ENCODE measurements around the gene SPAG6.
A peak's percentile ranks its signal among the peaks of the same experiment; 100 is the strongest.

SPAG6 gene

DNA sequence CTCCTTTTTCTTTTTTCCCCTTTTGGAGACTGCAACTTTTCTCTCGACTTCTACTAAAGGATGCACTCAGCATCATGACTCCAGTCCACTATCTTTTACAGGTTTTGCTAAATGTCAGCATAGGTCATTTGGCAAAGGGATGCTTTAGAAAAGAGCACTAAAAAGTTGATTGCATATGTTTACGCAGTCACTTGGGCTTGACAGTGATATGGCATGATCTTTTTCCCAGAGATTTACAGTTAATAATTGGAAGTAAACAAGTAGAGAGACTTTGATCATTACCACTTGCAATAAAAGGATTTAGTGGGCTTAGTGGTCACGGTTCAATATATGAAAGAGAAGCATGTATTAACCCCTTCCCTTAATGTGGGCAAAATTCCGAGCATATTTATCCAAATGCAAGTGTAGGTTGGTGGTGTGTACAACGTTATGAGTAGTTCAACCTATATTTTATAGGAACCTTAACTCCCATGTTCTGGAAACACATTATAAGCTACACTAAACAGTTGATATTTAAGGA lies 22.6 kb upstream of the SPAG6 start:
- no peak for DNase-seq

DNA sequence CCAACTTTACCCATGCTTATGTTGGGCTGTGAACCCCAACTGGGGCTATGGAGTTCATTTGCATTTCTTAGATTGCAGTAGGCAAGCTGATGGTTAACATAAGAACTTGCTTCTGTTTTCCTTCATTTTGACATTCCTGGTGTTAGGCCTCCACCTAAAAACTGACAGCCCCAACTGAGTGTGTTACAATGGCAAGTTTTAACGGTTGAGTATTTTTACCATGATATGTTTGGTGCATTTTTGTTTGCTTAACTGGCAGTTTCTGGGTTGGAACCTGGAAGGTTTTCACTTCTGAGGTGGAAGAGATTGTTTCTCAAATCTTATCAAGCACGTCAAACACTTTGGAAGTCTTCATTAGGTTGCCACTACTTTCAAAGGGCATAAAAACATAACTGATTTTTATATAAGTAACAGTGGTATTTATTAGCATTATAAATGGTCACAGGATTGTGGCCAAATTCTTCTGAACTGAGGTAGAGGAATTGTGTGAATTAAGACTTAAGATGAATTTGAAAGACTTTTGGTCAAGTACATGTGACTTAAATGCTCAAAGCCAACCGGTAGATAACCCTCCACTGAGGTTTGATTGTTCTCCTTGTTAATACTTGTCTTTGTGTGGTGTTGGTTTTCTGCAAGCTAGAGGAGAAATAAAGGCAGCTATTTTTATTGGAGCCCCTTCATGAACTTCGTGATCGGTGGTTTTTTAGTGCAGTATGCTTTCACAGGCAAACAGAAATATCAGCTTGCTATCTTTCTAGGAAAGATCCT lies 21.6 kb upstream of the SPAG6 start:
- DNase-seq = no peak

DNA sequence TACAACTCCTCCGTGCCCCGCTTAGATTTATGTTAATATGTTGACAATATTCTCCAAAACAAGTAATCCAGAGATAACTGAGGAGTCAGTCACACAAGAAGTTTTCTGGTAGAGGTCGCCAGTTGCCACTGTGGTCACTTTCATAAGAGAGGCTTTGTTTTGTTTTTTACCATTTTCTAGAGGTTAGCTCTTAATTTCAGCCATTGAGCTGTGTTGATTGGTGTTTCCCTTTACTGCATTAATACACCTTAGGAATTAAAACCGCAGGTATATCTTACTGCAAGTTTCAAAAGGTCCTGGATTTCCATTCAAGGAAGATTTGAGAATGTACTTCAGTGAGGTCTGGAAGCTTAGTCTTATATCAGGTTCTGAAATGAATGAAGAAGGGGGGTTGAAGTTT lies 20.9 kb upstream of the SPAG6 start:
- no peak for DNase-seq

DNA sequence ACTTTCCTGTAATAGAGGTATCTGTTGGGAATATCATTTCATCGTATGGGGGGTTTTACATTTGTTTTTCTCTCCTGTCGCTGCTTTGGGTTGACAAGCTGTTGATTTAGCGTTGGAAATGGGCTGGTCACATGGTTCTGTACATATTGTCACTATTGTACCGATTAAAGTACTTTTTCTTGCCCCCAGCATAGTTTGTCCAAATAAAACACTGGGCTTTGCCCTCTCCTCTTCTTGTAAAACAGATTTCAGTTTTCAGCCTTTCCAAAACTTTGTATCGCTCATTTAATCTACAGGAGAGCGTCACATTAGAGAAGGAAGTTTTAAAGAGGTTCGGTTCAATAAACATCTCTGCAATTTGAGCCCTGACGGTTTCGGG lies 20.4 kb upstream of the SPAG6 start:
- no peak for DNase-seq

DNA sequence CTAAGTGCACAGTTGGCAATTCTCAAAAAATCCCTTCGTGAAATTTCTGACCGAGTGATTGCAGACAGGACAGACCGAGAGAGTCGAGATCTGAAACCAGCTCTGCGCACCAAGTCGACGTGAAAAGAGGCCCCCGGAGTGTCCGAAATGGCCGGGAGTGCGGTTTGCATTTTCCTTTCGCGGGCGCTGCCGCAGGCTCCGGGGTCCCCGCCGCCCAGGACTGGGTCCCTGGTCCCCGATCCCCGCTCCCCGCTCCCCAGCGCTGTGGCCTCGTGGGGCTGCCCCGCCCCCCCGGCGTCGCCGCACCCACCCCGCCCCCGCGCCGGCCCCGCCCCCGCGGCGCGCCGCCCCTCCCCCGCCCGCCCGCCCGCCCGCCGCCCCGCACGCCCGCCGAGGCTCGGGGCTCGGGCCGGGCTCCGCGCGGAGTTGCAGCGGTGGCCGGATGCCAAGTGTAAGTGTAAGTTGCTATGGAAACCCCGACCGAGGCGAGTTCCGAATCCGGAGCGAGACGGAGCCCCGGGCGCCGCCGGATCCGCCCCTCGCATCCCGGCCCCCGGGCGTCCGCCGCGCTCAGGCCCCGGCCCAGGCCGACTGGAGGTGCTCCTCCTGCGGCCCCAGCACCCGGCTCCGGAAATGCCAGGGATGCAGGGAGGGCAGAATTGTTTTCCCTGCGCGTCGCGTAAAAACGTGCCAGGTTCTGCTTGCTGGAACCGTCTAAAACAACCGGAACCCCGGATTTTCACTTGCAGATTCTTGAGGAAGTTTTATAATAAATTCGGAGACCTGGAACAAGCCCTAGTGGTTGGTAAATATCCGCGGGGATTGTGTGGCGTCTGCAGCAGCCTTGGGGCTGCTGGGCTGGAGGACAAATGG lies 19.8 kb upstream of the SPAG6 start:
- DNase-seq = peak in 8 of 14 donors; percentile 10 to 65 (median 56)

DNA sequence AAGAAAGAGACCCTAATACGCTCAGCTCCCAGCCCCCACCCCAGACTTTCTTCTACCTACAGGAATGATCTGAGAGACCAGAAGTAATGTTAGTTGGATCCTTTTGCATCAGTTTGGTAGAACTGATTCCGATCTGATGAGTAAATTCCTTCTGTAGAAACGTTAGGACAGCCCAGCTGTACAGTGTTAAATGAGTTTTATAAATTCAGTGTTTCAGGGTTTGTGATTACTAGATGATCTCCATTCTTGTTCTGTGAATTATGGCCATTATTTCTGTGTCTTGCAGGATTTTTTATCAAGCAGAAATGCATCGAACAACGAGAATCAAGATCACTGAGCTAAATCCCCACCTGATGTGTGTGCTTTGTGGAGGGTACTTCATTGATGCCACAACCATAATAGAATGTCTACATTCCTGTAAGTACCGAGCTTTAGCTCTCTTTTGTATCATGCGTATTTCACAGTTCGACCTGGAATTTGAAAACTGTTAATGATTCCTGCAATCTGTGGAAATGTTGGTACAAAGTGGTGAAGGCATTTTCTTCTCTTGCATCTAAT lies 19.1 kb upstream of the SPAG6 start:
- DNase-seq = no peak

DNA sequence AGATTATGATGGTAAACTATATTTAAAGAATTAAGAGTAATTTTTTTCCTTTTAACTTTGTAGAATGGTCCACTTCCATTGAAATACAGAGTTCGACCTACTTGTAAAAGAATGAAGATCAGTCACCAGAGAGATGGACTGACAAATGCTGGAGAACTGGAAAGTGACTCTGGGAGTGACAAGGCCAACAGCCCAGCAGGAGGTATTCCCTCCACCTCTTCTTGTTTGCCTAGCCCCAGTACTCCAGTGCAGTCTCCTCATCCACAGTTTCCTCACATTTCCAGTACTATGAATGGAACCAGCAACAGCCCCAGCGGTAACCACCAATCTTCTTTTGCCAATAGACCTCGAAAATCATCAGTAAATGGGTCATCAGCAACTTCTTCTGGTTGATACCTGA lies 16.1 kb upstream of the SPAG6 start:
- no peak for DNase-seq

DNA sequence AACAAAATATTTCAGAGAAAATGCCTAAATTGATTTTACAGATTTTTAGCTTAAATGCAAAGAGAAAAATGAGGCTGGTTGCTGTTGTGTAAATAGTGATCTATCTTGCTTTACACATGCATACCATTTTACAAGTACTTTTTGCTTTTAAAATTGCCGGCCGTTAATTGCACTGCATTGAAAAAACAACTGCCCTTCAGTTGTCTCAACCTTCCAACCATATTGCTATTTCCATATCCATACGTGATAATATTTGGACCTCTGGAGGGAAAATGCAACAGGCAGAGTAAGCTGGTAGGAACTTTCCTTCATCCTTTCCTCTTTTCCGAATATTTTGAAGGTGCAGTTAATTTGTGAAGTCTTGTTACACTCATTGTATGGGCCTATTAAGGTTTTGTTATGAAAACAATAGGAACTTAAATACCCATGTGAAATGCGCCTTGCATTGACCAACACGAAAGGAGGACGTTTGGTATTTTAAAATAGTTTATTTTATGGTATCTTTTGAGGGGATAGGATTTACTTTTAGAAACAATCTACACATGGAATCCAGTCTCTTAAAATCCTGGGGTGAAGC lies 13.1 kb upstream of the SPAG6 start:
- DNase-seq = no peak

DNA sequence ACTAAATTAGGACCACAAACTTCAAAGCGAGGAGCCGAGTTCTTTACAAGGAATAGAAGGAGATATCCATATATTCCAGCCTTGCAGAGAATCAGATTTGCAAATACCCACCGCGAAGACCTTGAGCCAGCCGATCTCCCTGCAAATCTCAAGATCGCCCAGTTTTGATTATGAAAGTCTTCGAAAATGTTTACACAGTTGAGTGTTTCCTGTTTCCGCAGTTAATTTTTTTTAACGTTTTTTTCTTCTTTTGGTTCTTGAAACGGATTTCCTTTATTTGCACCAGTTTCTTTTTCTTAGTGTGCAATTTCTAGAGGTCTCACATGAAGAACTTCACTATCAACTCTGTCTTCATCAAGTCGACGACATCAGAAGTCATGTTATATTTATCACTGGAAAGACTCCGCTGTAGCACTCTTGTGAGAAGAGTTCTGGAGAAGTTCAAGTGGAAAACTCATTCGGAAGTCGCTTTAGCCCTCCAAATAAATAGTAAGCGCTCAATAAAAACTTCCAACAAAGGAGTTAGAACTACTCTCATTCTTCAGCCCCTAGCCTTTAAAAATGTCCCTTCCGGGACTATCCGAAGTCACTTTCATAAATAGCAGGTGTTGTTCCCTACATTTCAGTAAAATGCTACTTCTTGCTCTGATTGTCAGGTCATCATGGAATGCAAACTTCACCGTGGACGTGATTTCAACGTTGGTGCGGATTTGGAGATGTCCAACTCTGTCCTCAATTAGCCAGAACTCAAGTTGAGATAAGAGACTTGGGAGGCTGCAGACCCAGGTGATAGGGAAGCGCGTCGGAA lies 11.9 kb upstream of the SPAG6 start:
- peak in 1 of 14 donors; percentile 8 for DNase-seq

DNA sequence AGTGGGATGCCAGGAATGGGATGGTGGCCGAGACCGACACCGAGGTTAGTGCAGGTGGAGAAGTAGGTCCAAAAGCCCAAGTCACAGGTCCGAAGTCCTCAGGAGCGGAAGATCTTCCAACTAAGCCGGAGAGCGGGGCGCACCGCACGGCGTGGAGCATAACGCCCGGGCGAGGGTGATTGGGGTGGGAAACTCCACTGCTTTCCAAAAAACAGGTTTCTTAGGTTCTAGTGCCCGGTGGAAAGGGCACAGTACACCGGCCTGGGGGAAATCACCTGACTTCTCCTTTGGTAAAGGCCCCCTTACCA lies 11.4 kb upstream of the SPAG6 start:
- no peak for DNase-seq

DNA sequence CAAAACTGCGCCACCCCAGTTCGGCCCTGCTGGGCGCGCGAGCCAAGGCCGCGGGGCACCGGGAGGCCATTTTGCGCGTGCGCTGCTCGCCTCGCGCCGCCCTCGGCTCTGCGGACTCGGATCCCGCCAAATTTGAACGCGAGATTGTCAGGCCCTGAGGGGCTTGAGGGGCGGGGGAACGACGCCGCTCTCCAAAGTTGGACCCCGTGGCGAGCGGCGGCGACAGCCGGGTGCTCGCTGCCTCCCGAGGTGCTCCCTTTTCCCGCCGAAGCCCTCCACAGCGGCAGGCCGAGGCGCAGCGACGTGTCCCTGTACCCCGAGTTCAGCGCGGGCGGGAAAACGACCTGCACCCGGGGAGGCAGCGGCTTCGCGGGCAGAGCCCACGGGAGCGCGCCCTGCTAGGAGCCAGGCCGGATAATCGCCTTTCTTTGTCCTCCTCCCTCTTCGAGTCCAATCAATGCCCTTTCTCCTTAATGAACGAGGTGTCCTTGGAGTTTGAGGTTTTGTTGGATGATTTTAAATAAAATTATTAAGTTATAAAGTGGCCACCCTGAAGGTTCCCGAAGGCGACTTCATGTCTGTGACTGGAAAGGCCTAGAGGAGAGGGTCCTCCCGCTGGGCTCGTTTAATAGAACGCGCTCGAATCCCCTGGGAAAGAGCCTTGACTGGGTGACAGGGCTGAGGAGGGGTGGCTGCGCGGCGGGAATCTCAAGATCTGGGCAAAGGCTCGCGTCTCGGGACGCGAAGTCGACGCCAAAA lies 10.7 kb upstream of the SPAG6 start:
- peak in 2 of 14 donors; percentile 3 to 32 for DNase-seq

DNA sequence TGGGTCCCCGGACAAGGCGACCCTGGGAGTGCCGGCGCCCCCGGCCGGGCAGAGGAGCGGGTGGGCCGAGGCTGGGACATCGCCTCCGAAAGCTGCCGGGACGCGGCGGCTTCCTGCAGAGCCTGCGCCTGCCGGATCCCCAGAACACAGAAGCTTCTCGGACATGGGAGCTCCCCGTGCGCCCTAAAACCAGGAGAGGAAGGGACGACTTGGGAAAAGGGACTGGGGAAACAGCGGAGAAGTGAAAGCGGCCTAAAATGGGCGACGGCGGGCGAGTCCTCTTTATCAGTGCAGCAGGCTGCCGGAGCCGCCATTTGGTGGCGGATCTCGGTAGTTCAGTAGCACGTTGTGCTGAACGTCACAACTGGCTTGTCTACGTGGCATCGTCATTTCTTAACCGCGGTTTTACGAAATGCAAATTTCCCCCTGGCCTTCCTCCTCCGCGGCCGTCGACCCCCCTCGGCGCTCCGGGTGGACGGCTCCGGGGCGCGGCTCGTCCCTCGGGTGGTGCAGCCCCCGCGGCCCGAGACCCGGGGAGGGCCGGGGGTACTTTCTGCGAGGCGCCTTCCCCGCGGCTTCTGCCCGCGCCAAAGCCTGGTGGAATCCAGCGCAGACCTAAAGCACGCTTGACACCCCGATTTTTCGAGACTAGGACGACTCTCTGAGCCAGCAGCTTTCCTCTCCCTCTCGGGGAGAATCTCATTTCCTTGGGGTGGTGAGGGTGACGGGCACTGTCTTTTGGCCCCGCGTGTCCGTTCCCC lies 9.9 kb upstream of the SPAG6 start:
- DNase-seq = peak in 7 of 14 donors; percentile 31 to 63 (median 45)

DNA sequence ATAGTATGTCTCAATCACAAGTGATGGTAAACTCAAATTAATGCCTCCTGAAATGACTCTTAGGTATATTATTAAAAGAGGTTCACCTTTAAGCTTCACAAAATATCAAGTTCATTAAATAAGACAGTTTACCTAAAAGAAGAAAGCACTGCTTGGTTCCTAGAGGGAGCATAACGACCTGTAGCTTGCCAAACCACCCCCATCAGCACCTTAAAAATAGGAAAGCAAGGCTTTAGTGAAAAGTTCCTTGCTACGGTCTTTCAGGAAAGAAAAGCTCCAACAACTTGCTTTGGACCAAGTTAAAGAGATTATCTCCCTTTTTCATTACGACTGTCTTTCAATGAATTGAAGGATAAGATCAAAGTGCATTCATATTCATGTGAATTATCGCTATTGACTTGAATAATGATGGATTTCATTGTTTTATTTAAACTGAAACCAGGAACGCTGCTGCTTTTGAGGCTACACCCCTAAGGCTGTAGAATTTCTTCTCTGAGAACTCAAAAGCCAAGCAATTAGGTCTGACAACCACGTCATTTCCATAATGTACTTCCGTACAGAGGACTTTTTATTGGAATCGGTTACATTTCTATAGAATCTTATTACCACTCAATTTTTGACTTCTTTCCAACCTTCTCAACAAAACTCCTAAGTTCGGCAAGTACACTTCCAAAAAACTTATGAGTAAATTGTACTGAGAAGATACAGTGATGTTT lies 7.0 kb upstream of the SPAG6 start:
- DNase-seq = no peak

DNA sequence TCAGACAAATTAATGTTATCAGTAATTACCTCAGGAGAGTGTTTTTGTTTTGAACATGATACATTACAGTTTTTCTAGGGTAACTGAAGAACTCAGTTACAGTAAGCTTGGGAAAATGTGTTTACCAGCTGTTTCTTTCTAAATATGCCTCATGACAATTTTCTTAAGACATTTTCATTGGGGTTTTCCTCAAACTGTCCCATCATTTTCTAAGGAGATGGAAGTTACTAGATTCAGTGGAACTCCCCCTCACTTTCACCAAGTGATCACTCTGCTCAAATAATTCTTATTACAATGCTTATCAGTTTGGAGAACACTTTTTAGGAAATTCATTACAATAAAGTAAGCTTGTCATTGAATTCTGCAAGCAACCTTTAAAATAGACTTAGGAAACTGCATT lies 6.4 kb upstream of the SPAG6 start:
- DNase-seq = no peak

DNA sequence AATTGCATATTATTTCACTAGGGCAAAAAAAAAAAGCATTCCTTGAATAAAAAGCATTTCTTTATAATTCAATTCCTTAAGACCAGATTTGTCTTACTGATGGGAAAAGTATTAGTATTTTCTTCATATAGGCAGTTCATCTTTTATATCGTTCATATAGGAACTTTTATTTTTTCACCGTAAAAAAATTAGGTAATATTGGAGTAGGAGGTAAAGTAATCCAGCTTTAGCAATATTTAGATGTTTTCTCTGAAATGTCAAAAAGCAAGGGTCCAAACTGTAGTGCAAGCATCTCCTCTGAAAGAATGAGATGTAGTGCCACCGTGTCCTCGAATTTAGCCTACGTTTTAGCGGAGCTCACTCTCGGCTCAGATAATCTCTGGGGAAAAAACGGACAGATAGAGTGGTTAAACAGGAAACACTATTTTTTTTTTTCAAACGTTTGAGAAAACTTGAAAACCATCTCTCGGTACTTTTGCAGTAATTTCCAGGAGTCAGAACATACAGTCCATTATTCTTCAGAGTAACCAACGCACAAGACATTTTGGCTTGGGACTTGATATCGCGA lies 5.5 kb upstream of the SPAG6 start:
- no peak for DNase-seq

DNA sequence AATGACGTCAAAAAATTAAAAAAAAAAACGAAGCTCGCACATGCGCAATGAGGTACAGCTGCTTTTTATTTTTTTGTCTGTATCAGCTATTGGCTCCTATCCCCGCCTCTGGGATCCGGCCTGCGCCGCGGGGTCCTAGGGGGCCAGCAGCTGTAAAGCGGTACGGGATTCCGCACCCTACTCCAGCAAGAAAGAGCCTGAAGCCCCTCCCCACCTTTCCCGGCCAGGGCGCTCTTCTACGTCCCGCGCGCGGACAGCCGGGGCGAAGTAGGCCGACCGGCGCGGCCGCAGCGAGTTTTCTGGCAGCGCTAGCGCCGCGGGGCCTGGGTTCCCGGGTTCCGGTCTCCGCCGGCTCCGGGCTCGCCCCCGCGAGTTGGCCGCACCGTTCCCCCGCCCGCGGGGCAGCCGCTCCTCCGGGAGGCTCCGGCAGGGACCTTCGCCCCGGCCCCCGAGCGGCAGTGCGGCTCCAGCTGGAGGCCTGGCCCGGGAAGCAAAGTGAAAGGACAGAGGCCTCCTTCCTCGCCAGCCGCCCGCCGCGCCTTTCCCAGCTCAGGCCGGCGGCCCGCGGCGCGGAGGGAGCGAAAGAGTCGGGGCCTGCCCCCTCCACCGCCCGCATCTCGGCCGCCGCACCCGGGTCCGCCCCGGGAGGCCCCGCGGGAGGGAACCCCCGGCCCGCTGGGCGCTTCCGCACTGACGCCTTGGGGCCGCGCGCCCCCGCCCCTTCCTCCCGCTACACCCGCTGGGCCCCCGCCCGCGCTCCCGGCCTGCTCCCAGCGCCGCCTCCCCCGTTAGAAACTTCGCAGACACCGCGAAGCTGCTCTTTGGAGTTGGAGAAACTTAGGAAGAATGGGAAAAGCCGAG lies 4.7 kb upstream of the SPAG6 start:
- peak in 13 of 14 donors; percentile 21 to 87 (median 70) for DNase-seq

DNA sequence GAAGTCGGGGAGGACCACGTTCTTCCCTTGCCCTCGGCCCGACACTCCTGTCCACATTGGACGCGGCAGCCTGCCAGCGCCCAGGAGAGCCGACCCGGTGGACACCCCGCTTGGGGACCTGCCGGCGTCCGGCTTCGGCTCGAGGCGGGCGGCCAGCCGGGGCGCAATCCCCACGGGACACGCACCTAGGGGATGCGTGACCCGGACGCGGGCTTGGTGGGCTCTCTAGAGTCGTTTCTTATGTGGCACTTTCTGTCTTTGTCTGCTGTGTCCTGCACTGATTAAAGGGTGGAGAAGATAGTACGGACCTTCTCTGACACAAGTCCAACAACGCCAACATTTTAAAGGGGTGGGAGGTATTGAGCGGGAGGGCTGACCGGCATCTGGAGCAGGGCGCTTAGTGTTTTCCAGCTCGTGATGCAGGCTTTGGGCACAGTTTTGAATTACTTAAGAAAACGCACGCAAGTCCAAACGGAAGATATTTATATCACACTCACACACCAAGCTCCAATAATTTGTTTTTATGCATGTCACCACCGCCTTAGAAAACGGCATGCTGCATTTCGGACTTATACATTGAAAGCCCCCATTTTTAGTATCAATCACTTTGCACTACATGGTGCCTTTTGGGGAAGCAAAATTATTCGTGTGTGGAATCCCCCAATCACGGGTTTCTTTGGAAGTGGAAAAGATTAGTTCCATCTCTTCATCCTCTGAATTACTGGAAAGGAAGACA lies 3.9 kb upstream of the SPAG6 start:
- peak in 1 of 14 donors; percentile 18 for DNase-seq

DNA sequence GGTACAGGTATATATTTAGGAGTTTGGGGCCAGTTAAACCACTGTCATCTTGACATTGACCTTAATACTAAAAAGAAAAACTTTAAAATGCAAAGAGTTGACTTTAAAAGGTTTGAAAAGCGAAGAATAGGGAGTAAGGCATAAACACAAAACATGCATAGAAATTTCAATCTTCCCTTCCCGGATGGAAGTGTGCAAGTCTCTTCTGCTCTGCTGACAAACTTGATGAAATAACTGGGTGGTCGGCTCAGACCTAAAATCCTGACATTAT lies 3.4 kb upstream of the SPAG6 start:
- no peak for DNase-seq

Data from C1 segment of cervical spinal cord (tissue), 14 donors.